Thyroid gland (tissue), 4 donors: ENCODE data around the gene OR4N5.

Experiments used
- POLR2A ChIP-seq, 2 donors: fragments of 450-650 bp; IDR thresholded peaks; one replicate each; pipeline ENCODE4 v1.6.1; 2017; ENCODE audit warnings: antibody characterized with exemption in 2 of 2, mild to moderate bottlenecking in 2 of 2, moderate library complexity in 1 of 2
- TF ChIP-seq, protein P1 (sequence below), 6 experiments: fragments of 200-600 bp in 3 of 6; fragments of 450-650 bp in 3 of 6; sonication (generic) in 3 of 6; IDR thresholded peaks; one replicate each; pipeline ENCODE4 v1.5.1; 2016 to 2019; ENCODE audit warnings: antibody characterized with exemption in 6 of 6, mild to moderate bottlenecking in 2 of 6, inconsistent platforms in 1 of 6, moderate library complexity in 1 of 6

- TF ChIP-seq, protein P1, sequence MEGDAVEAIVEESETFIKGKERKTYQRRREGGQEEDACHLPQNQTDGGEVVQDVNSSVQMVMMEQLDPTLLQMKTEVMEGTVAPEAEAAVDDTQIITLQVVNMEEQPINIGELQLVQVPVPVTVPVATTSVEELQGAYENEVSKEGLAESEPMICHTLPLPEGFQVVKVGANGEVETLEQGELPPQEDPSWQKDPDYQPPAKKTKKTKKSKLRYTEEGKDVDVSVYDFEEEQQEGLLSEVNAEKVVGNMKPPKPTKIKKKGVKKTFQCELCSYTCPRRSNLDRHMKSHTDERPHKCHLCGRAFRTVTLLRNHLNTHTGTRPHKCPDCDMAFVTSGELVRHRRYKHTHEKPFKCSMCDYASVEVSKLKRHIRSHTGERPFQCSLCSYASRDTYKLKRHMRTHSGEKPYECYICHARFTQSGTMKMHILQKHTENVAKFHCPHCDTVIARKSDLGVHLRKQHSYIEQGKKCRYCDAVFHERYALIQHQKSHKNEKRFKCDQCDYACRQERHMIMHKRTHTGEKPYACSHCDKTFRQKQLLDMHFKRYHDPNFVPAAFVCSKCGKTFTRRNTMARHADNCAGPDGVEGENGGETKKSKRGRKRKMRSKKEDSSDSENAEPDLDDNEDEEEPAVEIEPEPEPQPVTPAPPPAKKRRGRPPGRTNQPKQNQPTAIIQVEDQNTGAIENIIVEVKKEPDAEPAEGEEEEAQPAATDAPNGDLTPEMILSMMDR (IDR thresholded peaks at IDR 0.05) = no peak
- TF ChIP-seq POLR2A (IDR thresholded peaks at IDR 0.05) = no peak
These were observed 52.8 kb downstream of the OR4N5 start for GRCh38 chr14:20191396-20191795.
